Thyroid gland (tissue), 4 donors: ENCODE results near the gene MAJIN.
A peak's percentile ranks its signal among the peaks of the same experiment; 100 is the strongest.

Experiments used
- POLR2A ChIP-seq, 2 donors: fragments of 450-650 bp; IDR thresholded peaks; one replicate each; pipeline ENCODE4 v1.6.1; 2017; ENCODE audit warnings: antibody characterized with exemption in 2 of 2, mild to moderate bottlenecking in 2 of 2, moderate library complexity in 1 of 2
- TF ChIP-seq, protein P1 (sequence below), 6 experiments: fragments of 200-600 bp in 3 of 6; fragments of 450-650 bp in 3 of 6; sonication (generic) in 3 of 6; IDR thresholded peaks; one replicate each; pipeline ENCODE4 v1.5.1; 2016 to 2019; ENCODE audit warnings: antibody characterized with exemption in 6 of 6, mild to moderate bottlenecking in 2 of 6, inconsistent platforms in 1 of 6, moderate library complexity in 1 of 6

DNA sequence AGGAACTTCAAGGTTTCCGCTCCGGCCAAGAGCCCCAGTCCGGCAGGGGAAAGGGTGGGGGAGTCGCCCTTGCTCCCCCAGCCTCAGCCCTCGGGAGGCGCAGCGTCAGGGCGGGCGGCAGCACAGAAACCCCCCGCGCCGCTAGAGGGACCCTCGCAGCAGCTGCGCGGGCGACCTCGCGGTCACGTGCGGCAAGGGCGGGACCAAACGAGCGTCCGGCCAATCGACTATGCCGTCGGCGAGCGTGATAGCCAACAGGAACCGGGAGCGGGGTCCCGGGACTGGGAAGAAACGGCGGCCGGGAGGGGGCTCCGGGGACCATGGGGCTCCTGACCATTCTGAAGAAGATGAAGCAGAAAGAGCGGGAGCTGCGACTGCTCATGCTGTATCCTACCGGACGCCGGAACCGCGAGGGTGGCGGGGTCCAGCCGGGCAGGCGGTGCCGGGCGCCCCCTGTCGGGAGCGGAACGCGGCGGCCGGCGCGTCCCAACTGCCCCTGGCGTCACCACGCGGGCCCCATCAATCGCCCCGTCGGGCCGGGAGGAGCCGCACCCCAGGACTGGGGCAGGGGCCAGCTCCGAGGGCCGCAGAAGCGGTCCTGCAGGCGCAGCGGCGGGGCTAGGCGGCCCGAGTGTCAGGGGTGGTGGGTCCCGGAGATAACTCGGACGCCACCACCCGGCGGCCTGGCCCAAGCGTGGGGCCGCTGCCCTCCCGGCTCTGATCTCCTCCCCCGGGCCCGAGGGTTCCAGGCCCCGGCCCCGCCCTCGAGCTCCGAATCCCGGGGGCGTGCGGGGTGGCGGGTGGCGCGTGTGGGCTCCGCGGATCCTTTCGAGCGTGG, 42.2 kb upstream of the MAJIN start, which contains the start of gene ARL2:
- TF ChIP-seq, protein P1, sequence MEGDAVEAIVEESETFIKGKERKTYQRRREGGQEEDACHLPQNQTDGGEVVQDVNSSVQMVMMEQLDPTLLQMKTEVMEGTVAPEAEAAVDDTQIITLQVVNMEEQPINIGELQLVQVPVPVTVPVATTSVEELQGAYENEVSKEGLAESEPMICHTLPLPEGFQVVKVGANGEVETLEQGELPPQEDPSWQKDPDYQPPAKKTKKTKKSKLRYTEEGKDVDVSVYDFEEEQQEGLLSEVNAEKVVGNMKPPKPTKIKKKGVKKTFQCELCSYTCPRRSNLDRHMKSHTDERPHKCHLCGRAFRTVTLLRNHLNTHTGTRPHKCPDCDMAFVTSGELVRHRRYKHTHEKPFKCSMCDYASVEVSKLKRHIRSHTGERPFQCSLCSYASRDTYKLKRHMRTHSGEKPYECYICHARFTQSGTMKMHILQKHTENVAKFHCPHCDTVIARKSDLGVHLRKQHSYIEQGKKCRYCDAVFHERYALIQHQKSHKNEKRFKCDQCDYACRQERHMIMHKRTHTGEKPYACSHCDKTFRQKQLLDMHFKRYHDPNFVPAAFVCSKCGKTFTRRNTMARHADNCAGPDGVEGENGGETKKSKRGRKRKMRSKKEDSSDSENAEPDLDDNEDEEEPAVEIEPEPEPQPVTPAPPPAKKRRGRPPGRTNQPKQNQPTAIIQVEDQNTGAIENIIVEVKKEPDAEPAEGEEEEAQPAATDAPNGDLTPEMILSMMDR (IDR thresholded peaks at IDR 0.05) = peak; percentile 28 to 92 (median 79)
- TF ChIP-seq POLR2A (IDR thresholded peaks at IDR 0.05) = no peak
